Middle frontal gyrus (tissue), 1 donor: ENCODE data around the gene MPHOSPH8.

ENCODE experiments used
- DNase-seq: peaks from one replicate; pipeline ENCODE4 v3.0.0-alpha.2; 2015; ENCODE audit warnings: low spot score; ENCODE audit errors: extremely low spot score

The MPHOSPH8 gene

GRCh38 chr13:19633479-19634255 is at the start of gene MPHOSPH8:
Gene MPHOSPH8, plus strand, starts transcription at chr13:19633659. Its CDS starts 90 bp downstream, at chr13:19633749.
- DNase-seq, result peak; percentile 93

GRCh38 chr13:19586904-19587634 is 46.4 kb upstream of the MPHOSPH8 start:
- no peak for DNase-seq

- no peak for DNase-seq
These were observed 45.7 kb upstream of the MPHOSPH8 start for GRCh38 chr13:19587635-19588300.

- no peak for DNase-seq
These were observed 44.1 kb upstream of the MPHOSPH8 start for GRCh38 chr13:19589312-19589711.

- no peak for DNase-seq
These were observed 43.0 kb upstream of the MPHOSPH8 start for GRCh38 chr13:19590423-19590822.

- DNase-seq, result no peak
These were observed 41.6 kb upstream of the MPHOSPH8 start for GRCh38 chr13:19591864-19592263.

GRCh38 chr13:19592657-19593180 is 40.7 kb upstream of the MPHOSPH8 start:
- no peak for DNase-seq

GRCh38 chr13:19596086-19596485 is 37.4 kb upstream of the MPHOSPH8 start:
- no peak for DNase-seq

GRCh38 chr13:19596960-19597361 is 36.5 kb upstream of the MPHOSPH8 start:
- no peak for DNase-seq

- DNase-seq, result no peak
These were observed 35.9 kb upstream of the MPHOSPH8 start for GRCh38 chr13:19597523-19597922.

GRCh38 chr13:19601749-19602725 is 31.4 kb upstream of the MPHOSPH8 start:
- no peak for DNase-seq

GRCh38 chr13:19604306-19604705 is 29.2 kb upstream of the MPHOSPH8 start:
- no peak for DNase-seq

- no peak for DNase-seq
These were observed 28.1 kb upstream of the MPHOSPH8 start for GRCh38 chr13:19605161-19605955.

- no peak for DNase-seq
These were observed 27.3 kb upstream of the MPHOSPH8 start for GRCh38 chr13:19606152-19606551.

GRCh38 chr13:19606737-19607136 is 26.7 kb upstream of the MPHOSPH8 start:
- no peak for DNase-seq

GRCh38 chr13:19607523-19608078 is 25.9 kb upstream of the MPHOSPH8 start:
- no peak for DNase-seq

- DNase-seq, result no peak
These were observed 14.5 kb upstream of the MPHOSPH8 start for GRCh38 chr13:19618977-19619376.

GRCh38 chr13:19622193-19622592 is 11.3 kb upstream of the MPHOSPH8 start:
- DNase-seq, result no peak

- no peak for DNase-seq
These were observed 9.2 kb upstream of the MPHOSPH8 start for GRCh38 chr13:19624265-19624664.
